ENCODE results near the gene DPP6.

GRCh38 chr7:154204046-154204445 lies 151.8 kb downstream of the DPP6 start:
- TF ChIP-seq POLR2A (IDR thresholded peaks at IDR 0.05) = no peak
- no peak for TF ChIP-seq CTCF (IDR thresholded peaks at IDR 0.05)

Data from heart left ventricle (tissue), 13 donors.